ENCODE measurements around the gene TRIP10.
"Not testable (repeated sequence)": the region's sequence is repeated elsewhere in the genome, so short reads cannot be mapped to it uniquely, and the experiment has no call there.

TRIP10 gene

GRCh38 chr19:6774821-6775707 lies 35.6 kb downstream of the TRIP10 start:
- H2AFZ ChIP-seq (ENCODE audit: low read length) = no peak overlapping the region
- H3K4me1 ChIP-seq (ENCODE audit: insufficient read depth, low read length, poor library complexity, severe bottlenecking) = peaks cover 36% of the 10 kb centered on the region
- no peaks in the 10 kb centered on the region for H3K9me3 ChIP-seq (ENCODE audit: insufficient read depth, low read depth, low read length)
- H3K4me3 ChIP-seq (ENCODE audit: low read length, poor library complexity, severe bottlenecking) = peak overlapping the region; percentile 95
- H3K79me2 ChIP-seq (ENCODE audit: insufficient read depth, low read length) = peaks cover 71% of the 10 kb centered on the region
- peak overlapping the region; percentile 97 for H3K4me2 ChIP-seq (ENCODE audit: low read depth, low read length, poor library complexity, severe bottlenecking)
- peaks cover 8% of the 10 kb centered on the region; the same call in 1 of the 2 replicates for H3K36me3 ChIP-seq (ENCODE audit: insufficient read depth, low read length)
- peaks cover 64% of the 10 kb centered on the region for H4K20me1 ChIP-seq (ENCODE audit: insufficient read depth, low read length, poor library complexity, severe bottlenecking)
- H3K9me2 ChIP-seq (replicated peaks; ENCODE audit: low read depth, low read length) = no peaks in the 10 kb centered on the region
- 0 out of 2 replicates have a peak, but pooled peaks cover 3% of the 10 kb centered on the region for H3F3A ChIP-seq (ENCODE audit: low read depth)
- TF ChIP-seq CTCF (conservative IDR thresholded peaks at IDR 0.05; ENCODE audit: low read length) (no peak), EZH2phosphoT487 (IDR thresholded peaks at IDR 0.05; ENCODE audit: borderline replicate concordance) (no peak)
- H3K27me3 ChIP-seq (ENCODE audit: insufficient read depth, low read length, poor library complexity, severe bottlenecking) = no peaks in the 10 kb centered on the region
- peak overlapping the region; percentile 60 for H3K9ac ChIP-seq (ENCODE audit: low read depth, low read length, poor library complexity, severe bottlenecking)

GRCh38 chr19:6776045-6776444 lies 36.6 kb downstream of the TRIP10 start:
- peaks cover 81% of the 10 kb centered on the region for H3K79me2 ChIP-seq (ENCODE audit: insufficient read depth, low read length)
- H3K4me1 ChIP-seq (ENCODE audit: insufficient read depth, low read length, poor library complexity, severe bottlenecking) = peaks cover 38% of the 10 kb centered on the region
- peaks cover 72% of the 10 kb centered on the region for H4K20me1 ChIP-seq (ENCODE audit: insufficient read depth, low read length, poor library complexity, severe bottlenecking)
- H2AFZ ChIP-seq (ENCODE audit: low read length); H3K27me3 ChIP-seq (ENCODE audit: insufficient read depth, low read length, poor library complexity, severe bottlenecking); H3K9ac ChIP-seq (ENCODE audit: low read depth, low read length, poor library complexity, severe bottlenecking); H3F3A ChIP-seq (ENCODE audit: low read depth); H3K9me3 ChIP-seq (ENCODE audit: insufficient read depth, low read depth, low read length); H3K9me2 ChIP-seq (replicated peaks; ENCODE audit: low read depth, low read length): not testable (repeated sequence)
- peak overlapping the region; percentile 95 for H3K4me3 ChIP-seq (ENCODE audit: low read length, poor library complexity, severe bottlenecking)
- H3K36me3 ChIP-seq (ENCODE audit: insufficient read depth, low read length) = peaks cover 17% of the 10 kb centered on the region; the same call in 1 of the 2 replicates
- peak overlapping the region; percentile 97 for H3K4me2 ChIP-seq (ENCODE audit: low read depth, low read length, poor library complexity, severe bottlenecking)

DNA sequence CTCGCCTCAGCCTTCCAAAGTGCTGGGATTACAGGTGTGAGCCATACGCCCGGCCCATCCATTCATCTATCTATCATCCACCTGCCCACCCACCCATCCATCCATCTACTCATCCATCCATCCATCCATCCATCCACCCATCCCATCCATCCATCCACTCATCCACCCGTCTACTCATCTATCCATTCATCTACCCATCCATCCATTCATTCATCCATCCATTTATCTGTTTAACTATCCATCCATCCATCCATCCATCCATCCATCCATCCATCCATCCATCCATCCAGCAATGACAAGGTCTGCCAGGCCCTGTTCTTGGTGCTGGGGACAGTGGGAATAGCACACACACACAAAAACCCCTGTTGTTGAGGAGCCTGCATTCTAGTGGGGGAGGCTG lies 37.5 kb downstream of the TRIP10 start:
- 0 out of 2 replicates have a peak, but pooled peaks cover 3% of the 10 kb centered on the region for H3F3A ChIP-seq (ENCODE audit: low read depth)
- H4K20me1 ChIP-seq (ENCODE audit: insufficient read depth, low read length, poor library complexity, severe bottlenecking) = peaks cover 82% of the 10 kb centered on the region
- no peaks in the 10 kb centered on the region for H3K9me2 ChIP-seq (replicated peaks; ENCODE audit: low read depth, low read length)
- no peaks in the 10 kb centered on the region for H3K9me3 ChIP-seq (ENCODE audit: insufficient read depth, low read depth, low read length)
- no peak for TF ChIP-seq CTCF (conservative IDR thresholded peaks at IDR 0.05; ENCODE audit: low read length)
- peak overlapping the region; percentile 57 for H3K4me3 ChIP-seq (ENCODE audit: low read length, poor library complexity, severe bottlenecking)
- H2AFZ ChIP-seq (ENCODE audit: low read length) = no peak overlapping the region
- peaks cover 46% of the 10 kb centered on the region for H3K4me1 ChIP-seq (ENCODE audit: insufficient read depth, low read length, poor library complexity, severe bottlenecking)
- no peaks in the 10 kb centered on the region for H3K27me3 ChIP-seq (ENCODE audit: insufficient read depth, low read length, poor library complexity, severe bottlenecking)
- H3K36me3 ChIP-seq (ENCODE audit: insufficient read depth, low read length) = peaks cover 27% of the 10 kb centered on the region; the same call in 1 of the 2 replicates
- H3K4me2 ChIP-seq (ENCODE audit: low read depth, low read length, poor library complexity, severe bottlenecking) = peak overlapping the region; percentile 97
- H3K9ac ChIP-seq (ENCODE audit: low read depth, low read length, poor library complexity, severe bottlenecking) = peak overlapping the region; percentile 34
- H3K79me2 ChIP-seq (ENCODE audit: insufficient read depth, low read length) = peaks cover 90% of the 10 kb centered on the region
